ENCODE data around the gene TAAR9.
"Not testable (repeated sequence)": the region's sequence is repeated elsewhere in the genome, so short reads cannot be mapped to it uniquely, and the experiment has no call there.

The TAAR9 gene

DNA sequence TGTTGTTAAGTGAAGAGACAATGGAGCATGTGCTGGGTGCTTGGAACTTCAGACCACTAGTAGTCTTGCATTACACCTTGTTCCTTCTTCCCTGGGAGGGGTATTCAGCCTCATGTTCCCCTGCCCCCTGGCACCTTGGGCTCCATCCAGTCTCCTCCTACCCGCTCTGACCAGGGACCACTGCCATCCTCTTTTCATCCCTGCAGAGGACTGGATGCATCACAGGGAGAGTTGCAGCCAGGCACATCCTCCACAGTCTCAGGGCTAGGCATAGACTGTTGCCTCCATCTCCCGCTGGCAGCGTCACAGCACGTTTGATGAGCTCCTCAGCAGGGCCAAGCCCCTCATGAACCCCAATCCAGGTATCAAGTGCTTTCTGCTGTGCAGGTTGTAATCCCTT lies 13.1 kb downstream of the TAAR9 start:
- Histone ChIP-seq H3K36me3 (ENCODE audit: control insufficient read depth, low read length) (no peaks in the 10 kb centered on the region), H3K9me2 (replicated peaks; ENCODE audit: control insufficient read depth, low read length) (no peaks in the 10 kb centered on the region), H3K4me1 (ENCODE audit: control insufficient read depth, low read length) (no peaks in the 10 kb centered on the region), H3K9me3 (ENCODE audit: control insufficient read depth, insufficient read depth, low read length) (no peaks in the 10 kb centered on the region), H3K4me3 (ENCODE audit: low read length) (no peak overlapping the region), H3F3A (ENCODE audit: control insufficient read depth, insufficient read depth) (no peaks in the 10 kb centered on the region), H3K4me2 (ENCODE audit: low read length) (no peak overlapping the region), H3K27me3 (ENCODE audit: control insufficient read depth, low read length) (no peaks in the 10 kb centered on the region), H3K27ac (ENCODE audit: low read depth, low read length) (no peak overlapping the region), H3K79me2 (ENCODE audit: control insufficient read depth, low read length) (no peaks in the 10 kb centered on the region), H4K20me1 (ENCODE audit: control insufficient read depth, insufficient read depth, low read depth, low read length) (no peaks in the 10 kb centered on the region)
- TF ChIP-seq CTCF (IDR thresholded peaks at IDR 0.05; ENCODE audit: low read depth, low read length, poor library complexity, severe bottlenecking) = no peak
- TF ChIP-seq EZH2phosphoT487 (IDR thresholded peaks at IDR 0.05; ENCODE audit: borderline replicate concordance, low read length) = no peak

- H3K36me3 ChIP-seq (ENCODE audit: control insufficient read depth, low read length) = no peaks in the 10 kb centered on the region
- H3K9me3 ChIP-seq (ENCODE audit: control insufficient read depth, insufficient read depth, low read length) = no peaks in the 10 kb centered on the region
- no peaks in the 10 kb centered on the region for H3F3A ChIP-seq (ENCODE audit: control insufficient read depth, insufficient read depth)
- no peaks in the 10 kb centered on the region for H4K20me1 ChIP-seq (ENCODE audit: control insufficient read depth, insufficient read depth, low read depth, low read length)
- H3K4me1 ChIP-seq (ENCODE audit: control insufficient read depth, low read length) = no peaks in the 10 kb centered on the region
- H3K4me3 ChIP-seq (ENCODE audit: low read length) = no peak within 1 kb of the TSS
- H3K27me3 ChIP-seq (ENCODE audit: control insufficient read depth, low read length) = no peaks in the 10 kb centered on the region
- no peaks in the 10 kb centered on the region for H3K79me2 ChIP-seq (ENCODE audit: control insufficient read depth, low read length)
- H3K27ac ChIP-seq (ENCODE audit: low read depth, low read length) = no peak within 1 kb of the TSS
- no peak within 1 kb of the TSS for H3K4me2 ChIP-seq (ENCODE audit: low read length)
- H3K9me2 ChIP-seq (replicated peaks; ENCODE audit: control insufficient read depth, low read length) = no peaks in the 10 kb centered on the region
- TF ChIP-seq CTCF (IDR thresholded peaks at IDR 0.05; ENCODE audit: low read depth, low read length, poor library complexity, severe bottlenecking) (no peak), EZH2phosphoT487 (IDR thresholded peaks at IDR 0.05; ENCODE audit: borderline replicate concordance, low read length) (no peak)
Measured at GRCh38 chr6:132552372-132552771, 14.3 kb downstream of the TAAR9 start, which contains the start of gene TAAR8. TSS of gene TAAR8 (plus strand) at chr6:132552672. CDS start at chr6:132552693, 21 bp downstream.

- H3K4me1 ChIP-seq (ENCODE audit: control insufficient read depth, low read length); H4K20me1 ChIP-seq (ENCODE audit: control insufficient read depth, insufficient read depth, low read depth, low read length); H3K79me2 ChIP-seq (ENCODE audit: control insufficient read depth, low read length); H3K9me2 ChIP-seq (replicated peaks; ENCODE audit: control insufficient read depth, low read length); H3F3A ChIP-seq (ENCODE audit: control insufficient read depth, insufficient read depth); H3K36me3 ChIP-seq (ENCODE audit: control insufficient read depth, low read length); H3K4me2 ChIP-seq (ENCODE audit: low read length); H3K9me3 ChIP-seq (ENCODE audit: control insufficient read depth, insufficient read depth, low read length); H3K4me3 ChIP-seq (ENCODE audit: low read length); H3K27ac ChIP-seq (ENCODE audit: low read depth, low read length); H3K27me3 ChIP-seq (ENCODE audit: control insufficient read depth, low read length): not testable (repeated sequence)
Measured at GRCh38 chr6:132560087-132560486, 22.0 kb downstream of the TAAR9 start.

DNA sequence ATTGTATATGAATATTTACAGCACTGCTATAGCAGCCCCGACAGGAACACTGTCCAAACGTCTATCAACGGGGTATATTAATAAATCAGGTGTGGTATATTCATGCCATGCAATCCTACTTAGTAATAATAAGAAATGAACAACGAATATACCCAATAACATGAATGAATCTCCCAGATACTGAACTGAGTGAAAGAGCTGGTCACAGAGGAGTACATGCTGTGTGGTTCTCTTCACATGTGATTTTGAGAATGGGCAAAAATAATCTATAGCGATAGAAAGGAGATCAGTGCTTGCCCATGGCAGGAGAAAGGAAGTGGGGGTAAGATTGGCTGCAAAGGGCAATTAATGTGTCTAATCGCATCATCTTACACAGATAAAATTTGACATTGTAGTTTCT lies 28.3 kb downstream of the TAAR9 start:
- Histone ChIP-seq H3K79me2 (ENCODE audit: control insufficient read depth, low read length) (no peaks in the 10 kb centered on the region), H3K4me1 (ENCODE audit: control insufficient read depth, low read length) (no peaks in the 10 kb centered on the region), H3K9me2 (replicated peaks; ENCODE audit: control insufficient read depth, low read length) (no peaks in the 10 kb centered on the region), H3K9me3 (ENCODE audit: control insufficient read depth, insufficient read depth, low read length) (no peaks in the 10 kb centered on the region), H3K27me3 (ENCODE audit: control insufficient read depth, low read length) (no peaks in the 10 kb centered on the region), H3K4me2 (ENCODE audit: low read length) (no peak overlapping the region), H3F3A (ENCODE audit: control insufficient read depth, insufficient read depth) (no peaks in the 10 kb centered on the region), H3K27ac (ENCODE audit: low read depth, low read length) (no peak overlapping the region), H3K36me3 (ENCODE audit: control insufficient read depth, low read length) (no peaks in the 10 kb centered on the region), H3K4me3 (ENCODE audit: low read length) (no peak overlapping the region), H4K20me1 (ENCODE audit: control insufficient read depth, insufficient read depth, low read depth, low read length) (no peaks in the 10 kb centered on the region)
- TF ChIP-seq CTCF (IDR thresholded peaks at IDR 0.05; ENCODE audit: low read depth, low read length, poor library complexity, severe bottlenecking) (no peak), EZH2phosphoT487 (IDR thresholded peaks at IDR 0.05; ENCODE audit: borderline replicate concordance, low read length) (no peak)
